ENCODE data around the gene FAM168B. TPM values are rescaled to one million over a fixed set of nuclear protein-coding genes. Genes with fewer than 3 reads are reported as not detected.

Gene FAM168B
- total and polyA plus RNA-seq, 12 donors: 17.3 to 112 (median 85.0) TPM

DNA sequence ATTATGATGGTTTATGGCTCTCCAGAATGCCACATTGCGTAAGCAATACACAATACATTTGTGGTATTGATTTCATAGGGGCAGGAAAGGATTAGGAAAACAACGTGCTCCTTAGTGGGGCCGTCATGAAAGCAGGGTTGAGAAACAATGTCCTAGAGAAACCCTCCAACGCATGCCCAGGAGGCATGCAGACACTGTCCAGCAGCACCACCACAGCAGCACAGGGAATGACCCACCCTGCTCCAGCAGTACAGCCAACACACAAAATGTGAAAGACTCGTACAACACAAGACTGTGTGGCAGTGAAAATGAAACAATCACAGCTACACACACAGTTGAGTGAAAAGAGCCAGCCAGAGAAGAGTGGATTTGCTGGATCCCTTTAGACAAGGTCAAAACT, 66.3 kb downstream of the FAM168B start:
- H3K4me1 ChIP-seq: no peaks in the 10 kb centered on the region
- H3K4me3 ChIP-seq: no peak overlapping the region
- TF ChIP-seq, protein P1, sequence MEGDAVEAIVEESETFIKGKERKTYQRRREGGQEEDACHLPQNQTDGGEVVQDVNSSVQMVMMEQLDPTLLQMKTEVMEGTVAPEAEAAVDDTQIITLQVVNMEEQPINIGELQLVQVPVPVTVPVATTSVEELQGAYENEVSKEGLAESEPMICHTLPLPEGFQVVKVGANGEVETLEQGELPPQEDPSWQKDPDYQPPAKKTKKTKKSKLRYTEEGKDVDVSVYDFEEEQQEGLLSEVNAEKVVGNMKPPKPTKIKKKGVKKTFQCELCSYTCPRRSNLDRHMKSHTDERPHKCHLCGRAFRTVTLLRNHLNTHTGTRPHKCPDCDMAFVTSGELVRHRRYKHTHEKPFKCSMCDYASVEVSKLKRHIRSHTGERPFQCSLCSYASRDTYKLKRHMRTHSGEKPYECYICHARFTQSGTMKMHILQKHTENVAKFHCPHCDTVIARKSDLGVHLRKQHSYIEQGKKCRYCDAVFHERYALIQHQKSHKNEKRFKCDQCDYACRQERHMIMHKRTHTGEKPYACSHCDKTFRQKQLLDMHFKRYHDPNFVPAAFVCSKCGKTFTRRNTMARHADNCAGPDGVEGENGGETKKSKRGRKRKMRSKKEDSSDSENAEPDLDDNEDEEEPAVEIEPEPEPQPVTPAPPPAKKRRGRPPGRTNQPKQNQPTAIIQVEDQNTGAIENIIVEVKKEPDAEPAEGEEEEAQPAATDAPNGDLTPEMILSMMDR (IDR thresholded peaks at IDR 0.05): no peak
- intact Hi-C loops (cut with DNase I): loop anchor here in 1 of 10 donors (5.0 kb wide), 1 partner anchor 145 kb away; no protein-coding TSS in a partner anchor
- peaks cover 0 to 20% (median 9%) of the 10 kb centered on the region in 7 donors for H3K27me3 ChIP-seq
- no peak for DNase-seq
- H3K9me3 ChIP-seq: peaks cover 0 to 4% (median 0%) of the 10 kb centered on the region in 11 donors
- no peak overlapping the region for H3K27ac ChIP-seq
- 53 to 59% methylated on average over 5 of the region's 5 CpGs for WGBS, 2 donors
- no peak for ATAC-seq
- H3K36me3 ChIP-seq: no peaks in the 10 kb centered on the region

DNA sequence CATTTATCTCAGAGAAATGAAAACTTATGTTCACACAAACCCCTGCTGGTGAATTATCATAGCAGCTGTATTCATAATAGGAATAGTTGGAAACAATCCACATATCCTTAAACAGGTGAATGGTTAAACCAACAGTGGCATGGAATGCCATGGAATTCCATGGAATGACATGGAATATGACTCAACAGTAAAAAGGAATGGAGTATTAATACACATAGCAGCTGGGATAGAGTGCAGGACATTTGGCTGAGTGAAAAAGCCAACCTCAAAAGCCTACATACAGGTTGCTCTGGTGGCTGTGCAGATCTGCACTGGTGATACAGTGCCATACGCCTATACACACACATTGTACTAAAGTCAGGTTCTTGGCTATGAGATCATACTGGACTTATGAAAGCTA, 69.5 kb downstream of the FAM168B start:
- no peak for ATAC-seq
- no peak for DNase-seq
- Histone ChIP-seq H3K9me3 (peaks cover 0 to 4% (median 0%) of the 10 kb centered on the region in 11 donors), H3K4me3 (no peak overlapping the region), H3K27ac (no peak overlapping the region), H3K4me1 (no peaks in the 10 kb centered on the region), H3K27me3 (peaks cover 0 to 33% (median 9%) of the 10 kb centered on the region in 7 donors), H3K36me3 (no peaks in the 10 kb centered on the region)
- intact Hi-C loops (cut with DNase I): no loop called here
- WGBS, 2 donors: 86 to 95% methylated on average over 1 of the region's 1 CpG
- TF ChIP-seq, protein P1 (IDR thresholded peaks at IDR 0.05): no peak

DNA sequence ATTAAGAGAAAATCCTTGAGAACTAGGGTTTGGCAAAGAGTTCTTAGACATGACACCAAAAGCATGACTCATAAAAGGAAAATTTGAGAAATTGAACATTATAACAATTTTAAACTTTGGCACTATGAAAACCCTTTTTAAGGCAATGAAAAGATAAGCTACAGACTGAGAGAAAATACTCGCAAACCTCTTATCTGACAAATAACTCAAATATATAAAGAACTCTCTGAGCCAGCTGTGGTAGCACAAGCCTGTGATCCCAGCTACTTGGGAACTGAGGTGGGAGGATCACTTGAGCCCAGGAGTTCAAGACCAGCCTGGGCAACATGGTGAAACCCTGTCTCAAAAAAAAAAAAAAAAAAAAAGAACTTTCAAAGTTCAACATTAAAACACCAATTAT, 70.5 kb downstream of the FAM168B start:
- Histone ChIP-seq H3K27me3 (peaks cover 0 to 33% (median 9%) of the 10 kb centered on the region in 7 donors), H3K9me3 (peaks cover 0 to 3% (median 0%) of the 10 kb centered on the region in 11 donors), H3K27ac (no peak overlapping the region), H3K4me3 (no peak overlapping the region), H3K36me3 (no peaks in the 10 kb centered on the region), H3K4me1 (no peaks in the 10 kb centered on the region)
- WGBS, 2 donors: 53 to 76% methylated on average over 1 of the region's 1 CpG
- no peak for DNase-seq
- intact Hi-C loops (cut with DNase I): no loop called here
- TF ChIP-seq, protein P1 (IDR thresholded peaks at IDR 0.05): no peak
- no peak for ATAC-seq

DNA sequence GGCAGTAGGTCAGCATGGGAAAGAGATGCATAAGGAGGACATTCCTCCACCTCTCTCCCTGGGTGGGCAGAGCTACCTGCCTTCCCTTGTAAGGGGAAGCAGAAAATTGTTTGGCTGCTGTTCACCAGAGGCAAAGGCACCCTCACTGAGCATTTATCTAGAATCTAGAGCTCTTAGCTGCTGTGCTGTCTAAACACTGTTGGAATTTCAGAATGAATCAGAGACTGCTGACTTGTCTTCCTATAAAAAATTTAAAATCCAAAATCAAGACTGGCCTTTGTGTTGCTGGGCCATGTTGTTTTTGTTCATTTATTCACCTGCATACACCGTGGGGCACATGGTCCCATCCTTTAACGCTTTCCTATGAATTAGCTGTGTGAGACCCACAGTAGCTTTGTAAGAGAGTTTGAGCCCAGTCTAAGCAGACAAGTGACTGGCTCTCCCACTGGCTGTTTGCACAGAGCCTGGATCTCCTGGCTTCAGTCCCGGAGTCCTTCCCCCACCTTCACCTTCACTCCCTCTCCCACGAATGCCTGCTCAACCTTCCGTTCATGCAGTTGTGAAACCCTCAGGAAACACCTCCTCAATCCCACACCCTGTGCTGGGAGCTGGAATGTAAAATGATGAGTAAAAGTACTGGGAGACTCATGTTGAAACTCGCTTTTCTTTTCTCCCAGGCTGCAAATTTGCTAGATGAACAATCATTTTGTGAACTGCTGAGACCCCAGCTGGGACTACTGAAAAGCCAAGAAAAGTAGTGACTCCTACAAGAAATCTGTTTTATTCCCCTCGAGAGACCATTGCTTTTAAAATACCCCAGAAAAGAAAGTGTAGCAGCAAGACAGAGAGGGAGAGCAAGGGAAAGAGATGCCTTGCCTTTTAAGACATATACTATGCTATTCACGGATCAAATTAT, 76.2 kb downstream of the FAM168B start:
- H3K27ac ChIP-seq: no peak overlapping the region
- WGBS, 2 donors: 42 to 43% methylated on average over 8 of the region's 8 CpGs
- DNase-seq: no peak
- TF ChIP-seq, protein P1 (IDR thresholded peaks at IDR 0.05): no peak
- H3K4me3 ChIP-seq: no peak overlapping the region
- H3K9me3 ChIP-seq: no peaks in the 10 kb centered on the region
- H3K36me3 ChIP-seq: no peaks in the 10 kb centered on the region
- no peaks in the 10 kb centered on the region for H3K4me1 ChIP-seq
- intact Hi-C loops (cut with DNase I): no loop called here
- H3K27me3 ChIP-seq: peaks cover 0 to 35% (median 9%) of the 10 kb centered on the region in 7 donors
- no peak for ATAC-seq
